Hepatic stellate cell (primary cell): ENCODE measurements around the gene GALNT9.
"Not testable (repeated sequence)": the region's sequence is repeated elsewhere in the genome, so short reads cannot be mapped to it uniquely, and the experiment has no call there.

Experiments
- DNase-seq: peaks from one replicate; pipeline ENCODE4 v3.0.0; 2011; ENCODE audit warnings: low spot score

The GALNT9 gene

GRCh38 chr12:132358241-132359225 is 29.1 kb upstream of the GALNT9 start:
- not testable (repeated sequence) for DNase-seq

GRCh38 chr12:132357623-132358186 is 28.3 kb upstream of the GALNT9 start:
- DNase-seq: no peak

GRCh38 chr12:132356691-132357622 is 27.6 kb upstream of the GALNT9 start:
- peak; percentile 75 for DNase-seq

- DNase-seq: no peak
Measured at GRCh38 chr12:132355742-132356681, 26.6 kb upstream of the GALNT9 start.

- DNase-seq: no peak
Measured at GRCh38 chr12:132354982-132355680, 25.7 kb upstream of the GALNT9 start.

GRCh38 chr12:132354211-132354981 is 25.0 kb upstream of the GALNT9 start:
- DNase-seq: no peak

GRCh38 chr12:132353811-132354210 is 24.4 kb upstream of the GALNT9 start:
- DNase-seq: no peak

- no peak for DNase-seq
Measured at GRCh38 chr12:132352896-132353800, 23.8 kb upstream of the GALNT9 start.

GRCh38 chr12:132351751-132352495 is 22.5 kb upstream of the GALNT9 start:
- no peak for DNase-seq

GRCh38 chr12:132349501-132350131 is 20.2 kb upstream of the GALNT9 start:
- no peak for DNase-seq

- DNase-seq: no peak
Measured at GRCh38 chr12:132348176-132348575, 18.8 kb upstream of the GALNT9 start.

GRCh38 chr12:132347176-132347855 is 17.9 kb upstream of the GALNT9 start:
- DNase-seq: no peak

- no peak for DNase-seq
Measured at GRCh38 chr12:132346471-132347175, 17.2 kb upstream of the GALNT9 start.

GRCh38 chr12:132345561-132346200 is 16.3 kb upstream of the GALNT9 start:
- no peak for DNase-seq

GRCh38 chr12:132345126-132345525 is 15.7 kb upstream of the GALNT9 start:
- no peak for DNase-seq

- DNase-seq: no peak
Measured at GRCh38 chr12:132344601-132345000, 15.2 kb upstream of the GALNT9 start.
